Panc1 (cell line): ENCODE results near the gene SPACA7.

ENCODE experiments used
- CTCF ChIP-seq: fragments of 450-650 bp; IDR thresholded peaks from 2 replicates; pipeline ENCODE4 v1.5.1; 2017; ENCODE audit warnings: mild to moderate bottlenecking
- POLR2AphosphoS5 ChIP-seq: IDR thresholded peaks from 2 replicates; pipeline ENCODE4 v1.6.1; 2012; ENCODE audit warnings: mild to moderate bottlenecking, low read depth, low read length, moderate library complexity
- REST ChIP-seq, 2 experiments: IDR thresholded peaks; 2 replicates each; pipeline ENCODE4 v1.6.1; 2011 to 2012; ENCODE audit warnings: low read depth in 2 of 2, control low read depth in 1 of 2, low read length in 1 of 2, mild to moderate bottlenecking in 1 of 2, moderate library complexity in 1 of 2; ENCODE audit not compliant: insufficient read depth in 1 of 2
- SIN3A ChIP-seq: IDR thresholded peaks from 2 replicates; pipeline ENCODE4 v1.6.1; 2012; ENCODE audit warnings: low read depth, mild to moderate bottlenecking, low read length, moderate library complexity, borderline replicate concordance; ENCODE audit not compliant: insufficient read depth
- TCF7L2 ChIP-seq: IDR thresholded peaks from 2 replicates; pipeline ENCODE4 v1.6.1; 2011; ENCODE audit warnings: mild to moderate bottlenecking, low read depth, low read length, inconsistent platforms

GRCh38 chr13:112442483-112443090 lies 66.4 kb downstream of the SPACA7 start:
- TF ChIP-seq CTCF (no peak), TCF7L2 (no peak), REST (IDR thresholded peaks at IDR 0.05; ENCODE audit: insufficient read depth in 1 of 2, low read depth in 2 of 2, low read length in 1 of 2) (no peak), POLR2AphosphoS5 (no peak), SIN3A (no peak)
